Neural progenitor cell (in vitro differentiated cells): ENCODE results near the gene NDUFB6. TPM values are rescaled to one million over a fixed set of nuclear protein-coding genes. Genes with fewer than 3 reads are reported as not detected.
A peak's percentile ranks its signal among the peaks of the same experiment; 100 is the strongest.

Experiments used
- DNase-seq: peaks from one replicate; pipeline ENCODE4 v3.0.0-alpha.2; 2016; ENCODE audit warnings: low spot score
- H2AFZ ChIP-seq: fragments of 200-600 bp; sonication (generic); replicated peaks from 2 replicates; pipeline ENCODE4 v1.6.1; 2016; ENCODE audit warnings: antibody characterized with exemption
- H3F3A ChIP-seq: fragments of 200-600 bp; sonication (generic); 2 replicates; pipeline ENCODE4 v1.6.1; 2016; ENCODE audit warnings: antibody characterized with exemption, low read depth
- H3K27ac ChIP-seq: fragments of 200-600 bp; sonication (generic); 2 replicates; pipeline ENCODE4 v1.5.1; 2016; ENCODE audit warnings: mild to moderate bottlenecking
- H3K27me3 ChIP-seq: fragments of 200-600 bp; sonication (generic); 2 replicates; pipeline ENCODE4 v1.6.1; 2016; ENCODE audit warnings: mild to moderate bottlenecking, moderate library complexity
- H3K36me3 ChIP-seq: fragments of 200-600 bp; sonication (generic); 2 replicates; pipeline ENCODE4 v1.5.1; 2016
- H3K4me1 ChIP-seq: fragments of 200-600 bp; sonication (generic); 2 replicates; pipeline ENCODE4 v1.6.1; 2016; ENCODE audit warnings: mixed run types
- H3K4me2 ChIP-seq: fragments of 200-600 bp; sonication (generic); 2 replicates; pipeline ENCODE4 v1.6.1; 2016
- H3K4me3 ChIP-seq: fragments of 200-600 bp; sonication (generic); 2 replicates; pipeline ENCODE4 v1.5.1; 2016
- H3K79me2 ChIP-seq: fragments of 200-600 bp; sonication (generic); 2 replicates; pipeline ENCODE4 v1.6.1; 2016; ENCODE audit warnings: low read depth
- H3K9ac ChIP-seq: fragments of 200-600 bp; sonication (generic); 2 replicates; pipeline ENCODE4 v1.6.1; 2016
- H3K9me3 ChIP-seq: fragments of 200-600 bp; sonication (generic); 2 replicates; pipeline ENCODE4 v1.5.1; 2016; ENCODE audit warnings: low read depth
- H4K20me1 ChIP-seq: fragments of 200-600 bp; sonication (generic); 2 replicates; pipeline ENCODE4 v1.6.1; 2016; ENCODE audit warnings: low read depth
- H3K27ac Mint-ChIP-seq: 3 replicates; pipeline ENCODE4 v1.8.0; 2021; ENCODE audit warnings: mixed read lengths
- H3K27me3 Mint-ChIP-seq: 2 replicates; pipeline ENCODE4 v1.8.0; 2022; ENCODE audit warnings: low read depth, mild to moderate bottlenecking, inconsistent platforms, moderate library complexity, mixed read lengths; ENCODE audit not compliant: insufficient read depth
- H3K36me3 Mint-ChIP-seq: 3 replicates; pipeline ENCODE4 v1.8.0; 2021; ENCODE audit warnings: mixed read lengths
- H3K4me1 Mint-ChIP-seq: 3 replicates; pipeline ENCODE4 v1.8.0; 2021; ENCODE audit warnings: mixed read lengths
- H3K4me3 Mint-ChIP-seq: 3 replicates; pipeline ENCODE4 v1.8.0; 2021; ENCODE audit warnings: mild to moderate bottlenecking, moderate library complexity, mixed read lengths
- H3K9me3 Mint-ChIP-seq: 3 replicates; pipeline ENCODE4 v1.8.0; 2020; ENCODE audit warnings: mixed read lengths
- EZH2 ChIP-seq: fragments of 200-600 bp; sonication (generic); IDR thresholded peaks from 2 replicates; pipeline ENCODE4 v1.6.1; 2017; ENCODE audit warnings: antibody characterized with exemption, mild to moderate bottlenecking, moderate library complexity
- EZH2phosphoT487 ChIP-seq: fragments of 200-600 bp; sonication (generic); IDR thresholded peaks from 2 replicates; pipeline ENCODE4 v1.6.1; 2017; ENCODE audit warnings: antibody characterized with exemption
- total RNA-seq: library from RNA; depleted of rRNA; stranded (reverse); fragments of >200 nt; gene quantifications from 2 replicates; pipeline ENCODE4 v1.2.3, GENCODE V29; 2015; ENCODE audit warnings: low replicate concordance
- TF ChIP-seq, protein P1 (sequence below): fragments of 200-600 bp; sonication (generic); IDR thresholded peaks from 2 replicates; pipeline ENCODE4 v1.5.1; 2017; ENCODE audit warnings: antibody characterized with exemption, mild to moderate bottlenecking

NDUFB6 gene
- total RNA-seq, 1 donor from 2014 or later: 64.9 TPM

DNA sequence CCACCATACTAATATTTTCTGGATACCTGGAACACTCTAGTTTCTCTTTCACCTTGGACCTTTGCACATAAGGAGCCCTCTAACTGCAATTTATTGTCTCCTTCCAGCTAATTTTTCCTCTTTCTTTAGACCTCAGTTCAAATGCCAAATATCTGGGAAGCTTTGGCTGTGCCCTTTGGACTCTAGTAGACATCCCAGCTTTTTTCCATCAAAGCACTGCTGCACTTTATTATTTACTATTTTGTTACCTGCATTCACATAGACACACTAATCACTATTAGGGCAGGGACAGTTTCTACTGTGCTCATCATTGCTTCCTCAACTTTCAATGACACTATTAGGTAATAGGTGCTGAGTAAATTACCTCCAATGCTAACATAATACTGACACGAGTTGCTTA lies 49.0 kb downstream of the NDUFB6 start:
- H3K27me3 ChIP-seq: no peaks in the 10 kb centered on the region
- no peaks in the 10 kb centered on the region for H3K36me3 Mint-ChIP-seq
- H3K27ac ChIP-seq: no peak overlapping the region
- peaks cover 6% of the 10 kb centered on the region for H3K9me3 ChIP-seq
- peaks cover 14% of the 10 kb centered on the region for H3F3A ChIP-seq
- H3K4me3 ChIP-seq: no peak overlapping the region
- no peak overlapping the region for H2AFZ ChIP-seq
- H4K20me1 ChIP-seq: no peaks in the 10 kb centered on the region
- H3K4me2 ChIP-seq: no peak overlapping the region
- H3K4me1 Mint-ChIP-seq: peaks cover 15% of the 10 kb centered on the region
- H3K27ac Mint-ChIP-seq: no peak overlapping the region
- DNase-seq: no peak
- TF ChIP-seq, protein P1, sequence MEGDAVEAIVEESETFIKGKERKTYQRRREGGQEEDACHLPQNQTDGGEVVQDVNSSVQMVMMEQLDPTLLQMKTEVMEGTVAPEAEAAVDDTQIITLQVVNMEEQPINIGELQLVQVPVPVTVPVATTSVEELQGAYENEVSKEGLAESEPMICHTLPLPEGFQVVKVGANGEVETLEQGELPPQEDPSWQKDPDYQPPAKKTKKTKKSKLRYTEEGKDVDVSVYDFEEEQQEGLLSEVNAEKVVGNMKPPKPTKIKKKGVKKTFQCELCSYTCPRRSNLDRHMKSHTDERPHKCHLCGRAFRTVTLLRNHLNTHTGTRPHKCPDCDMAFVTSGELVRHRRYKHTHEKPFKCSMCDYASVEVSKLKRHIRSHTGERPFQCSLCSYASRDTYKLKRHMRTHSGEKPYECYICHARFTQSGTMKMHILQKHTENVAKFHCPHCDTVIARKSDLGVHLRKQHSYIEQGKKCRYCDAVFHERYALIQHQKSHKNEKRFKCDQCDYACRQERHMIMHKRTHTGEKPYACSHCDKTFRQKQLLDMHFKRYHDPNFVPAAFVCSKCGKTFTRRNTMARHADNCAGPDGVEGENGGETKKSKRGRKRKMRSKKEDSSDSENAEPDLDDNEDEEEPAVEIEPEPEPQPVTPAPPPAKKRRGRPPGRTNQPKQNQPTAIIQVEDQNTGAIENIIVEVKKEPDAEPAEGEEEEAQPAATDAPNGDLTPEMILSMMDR: no peak
- TF ChIP-seq EZH2phosphoT487: no peak
- TF ChIP-seq EZH2: no peak
- H3K9me3 Mint-ChIP-seq: peaks cover 6% of the 10 kb centered on the region
- H3K27me3 Mint-ChIP-seq: no peaks in the 10 kb centered on the region
- peaks cover 10% of the 10 kb centered on the region for H3K4me1 ChIP-seq
- no peak overlapping the region for H3K9ac ChIP-seq
- H3K36me3 ChIP-seq: no peaks in the 10 kb centered on the region
- no peak overlapping the region for H3K4me3 Mint-ChIP-seq
- H3K79me2 ChIP-seq: no peaks in the 10 kb centered on the region

GRCh38 chr9:32518276-32518675 lies 54.7 kb downstream of the NDUFB6 start:
- H3K4me3 ChIP-seq: no peak overlapping the region
- H3K27me3 Mint-ChIP-seq: no peaks in the 10 kb centered on the region
- DNase-seq: no peak
- no peaks in the 10 kb centered on the region for H4K20me1 ChIP-seq
- H3F3A ChIP-seq: no peaks in the 10 kb centered on the region
- H3K27ac ChIP-seq: no peak overlapping the region
- no peak overlapping the region for H3K4me2 ChIP-seq
- no peaks in the 10 kb centered on the region for H3K79me2 ChIP-seq
- no peak overlapping the region for H3K9ac ChIP-seq
- no peak for TF ChIP-seq EZH2phosphoT487
- TF ChIP-seq EZH2: no peak
- H3K36me3 Mint-ChIP-seq: no peaks in the 10 kb centered on the region
- no peak overlapping the region for H3K27ac Mint-ChIP-seq
- H2AFZ ChIP-seq: no peak overlapping the region
- H3K9me3 Mint-ChIP-seq: peaks cover 33% of the 10 kb centered on the region
- no peaks in the 10 kb centered on the region for H3K27me3 ChIP-seq
- no peaks in the 10 kb centered on the region for H3K4me1 Mint-ChIP-seq
- H3K4me1 ChIP-seq: no peaks in the 10 kb centered on the region
- H3K36me3 ChIP-seq: no peaks in the 10 kb centered on the region
- H3K9me3 ChIP-seq: peaks cover 20% of the 10 kb centered on the region
- H3K4me3 Mint-ChIP-seq: no peak overlapping the region

DNA sequence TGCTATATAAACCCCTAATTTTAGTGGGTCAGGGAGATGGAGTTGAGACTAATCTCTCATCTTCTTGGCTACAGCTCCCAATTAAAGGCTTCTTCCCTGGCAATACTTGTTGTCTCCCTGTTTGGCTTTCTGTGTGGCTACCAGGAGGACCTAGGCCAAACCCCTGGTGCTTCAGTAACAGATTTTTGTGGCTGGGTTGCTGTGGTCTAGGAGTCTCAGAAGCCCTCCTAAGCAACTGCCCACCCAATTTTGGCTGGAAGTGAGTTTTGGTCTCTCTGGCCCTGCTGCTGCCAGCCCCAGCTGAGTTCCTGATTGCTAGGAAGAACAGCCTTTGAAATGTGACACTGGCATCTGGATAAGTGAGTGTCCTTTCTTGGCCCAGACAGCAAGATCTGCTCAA lies 56.7 kb downstream of the NDUFB6 start:
- H3K36me3 Mint-ChIP-seq: no peaks in the 10 kb centered on the region

DNA sequence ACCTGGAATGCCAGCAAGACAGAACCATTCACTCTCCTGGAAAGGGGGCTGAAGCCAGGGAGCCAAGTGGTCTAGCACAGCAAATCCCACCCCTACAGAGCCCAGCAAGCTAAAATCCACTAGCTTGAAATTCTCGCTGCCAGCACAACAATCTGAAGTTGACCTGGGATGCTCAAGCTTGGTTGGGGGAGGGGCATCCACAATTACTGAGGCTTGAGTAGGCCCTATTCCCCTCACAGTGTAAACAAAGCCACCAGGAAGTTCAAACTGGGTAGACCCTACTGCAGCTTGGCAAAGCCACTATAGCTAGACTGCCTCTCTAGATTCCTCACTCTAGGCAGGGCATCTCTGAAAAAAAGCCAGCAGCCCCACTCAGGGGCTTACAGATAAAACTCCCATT lies 64.2 kb downstream of the NDUFB6 start:
- Mint-ChIP-seq H3K27me3 (no peaks in the 10 kb centered on the region), H3K27ac (no peak overlapping the region), H3K4me3 (no peak overlapping the region), H3K36me3 (no peaks in the 10 kb centered on the region), H3K4me1 (no peaks in the 10 kb centered on the region), H3K9me3 (peaks cover 13% of the 10 kb centered on the region)
- no peak for TF ChIP-seq EZH2phosphoT487
- TF ChIP-seq, protein P1: no peak
- no peak for TF ChIP-seq EZH2
- H2AFZ ChIP-seq: no peak overlapping the region
- no peaks in the 10 kb centered on the region for H3K9me3 ChIP-seq
- H3K27ac ChIP-seq: no peak overlapping the region
- H3F3A ChIP-seq: no peaks in the 10 kb centered on the region
- H3K9ac ChIP-seq: no peak overlapping the region
- H3K27me3 ChIP-seq: no peaks in the 10 kb centered on the region
- H3K4me3 ChIP-seq: no peak overlapping the region
- no peaks in the 10 kb centered on the region for H3K36me3 ChIP-seq
- no peaks in the 10 kb centered on the region for H3K79me2 ChIP-seq
- peak; percentile 42 for DNase-seq
- H4K20me1 ChIP-seq: no peaks in the 10 kb centered on the region
- no peaks in the 10 kb centered on the region for H3K4me1 ChIP-seq
- H3K4me2 ChIP-seq: no peak overlapping the region

More for the DNA sequence above, 56.7 kb downstream of the NDUFB6 start:
- DNase-seq: no peak
- Mint-ChIP-seq H3K4me1 (no peaks in the 10 kb centered on the region), H3K27ac (no peak overlapping the region), H3K4me3 (no peak overlapping the region), H3K27me3 (no peaks in the 10 kb centered on the region), H3K9me3 (peaks cover 36% of the 10 kb centered on the region)
- no peak overlapping the region for H3K4me3 ChIP-seq
- H2AFZ ChIP-seq: no peak overlapping the region
- H3K27ac ChIP-seq: no peak overlapping the region
- no peaks in the 10 kb centered on the region for H3K79me2 ChIP-seq
- H4K20me1 ChIP-seq: no peaks in the 10 kb centered on the region
- TF ChIP-seq EZH2: no peak
- TF ChIP-seq, protein P1: no peak
- TF ChIP-seq EZH2phosphoT487: no peak
- H3K36me3 ChIP-seq: no peaks in the 10 kb centered on the region
- H3K4me1 ChIP-seq: no peaks in the 10 kb centered on the region
- H3K9me3 ChIP-seq: peaks cover 20% of the 10 kb centered on the region
- H3F3A ChIP-seq: no peaks in the 10 kb centered on the region
- H3K4me2 ChIP-seq: no peak overlapping the region
- no peak overlapping the region for H3K9ac ChIP-seq
- no peaks in the 10 kb centered on the region for H3K27me3 ChIP-seq
